ENCODE data around the gene MACROD1.

The MACROD1 gene

GRCh38 chr11:64071849-64072248, 94.1 kb downstream of the MACROD1 start:
- intact Hi-C loops (cut with DNase I), result no loop called here
- peak in 22 of 42 donors; percentile 35 to 80 (median 61) for DNase-seq

- intact Hi-C loops (cut with DNase I), result no loop called here
- DNase-seq, result no peak
Measured at GRCh38 chr11:64070314-64070681, 95.6 kb downstream of the MACROD1 start.

GRCh38 chr11:64069401-64070313, 96.3 kb downstream of the MACROD1 start:
- intact Hi-C loops (cut with DNase I), result no loop called here
- no peak for DNase-seq

GRCh38 chr11:64068705-64069400, 97.1 kb downstream of the MACROD1 start:
- DNase-seq, result no peak
- intact Hi-C loops (cut with DNase I), result no loop called here

- intact Hi-C loops (cut with DNase I), result no loop called here
Measured at GRCh38 chr11:64067230-64067993, 98.5 kb downstream of the MACROD1 start.

GRCh38 chr11:64065712-64066111, 100.2 kb downstream of the MACROD1 start:
- no peak for DNase-seq
- intact Hi-C loops (cut with DNase I), result no loop called here

More at GRCh38 chr11:64067230-64067993, 98.5 kb downstream of the MACROD1 start:
- peak in 11 of 42 donors; percentile 38 to 69 (median 55) for DNase-seq

- intact Hi-C loops (cut with DNase I), result no loop called here
- DNase-seq, result no peak
Measured at GRCh38 chr11:64065141-64065465, 100.8 kb downstream of the MACROD1 start.

- intact Hi-C loops (cut with DNase I), result no loop called here
- DNase-seq, result no peak
Measured at GRCh38 chr11:64064374-64065140, 101.4 kb downstream of the MACROD1 start.

- intact Hi-C loops (cut with DNase I), result no loop called here
- DNase-seq, result peak in 23 of 42 donors; percentile 34 to 81 (median 55)
Measured at GRCh38 chr11:64063777-64064176, 102.1 kb downstream of the MACROD1 start.

GRCh38 chr11:64062185-64063039, 103.5 kb downstream of the MACROD1 start:
- intact Hi-C loops (cut with DNase I), result no loop called here
- DNase-seq, result no peak

- DNase-seq, result peak in 41 of 42 donors; percentile 59 to 91 (median 81)
- intact Hi-C loops (cut with DNase I), result no loop called here
Measured at GRCh38 chr11:64060861-64061444, 105.0 kb downstream of the MACROD1 start.

GRCh38 chr11:64060263-64060860, 105.6 kb downstream of the MACROD1 start:
- intact Hi-C loops (cut with DNase I), result no loop called here

GRCh38 chr11:64059339-64060140, 106.4 kb downstream of the MACROD1 start:
- DNase-seq, result no peak
- intact Hi-C loops (cut with DNase I), result no loop called here

More at GRCh38 chr11:64060263-64060860, 105.6 kb downstream of the MACROD1 start:
- DNase-seq, result no peak

- intact Hi-C loops (cut with DNase I), result no loop called here
- DNase-seq, result peak in 23 of 42 donors; percentile 21 to 75 (median 54)
Measured at GRCh38 chr11:64058494-64058893, 107.4 kb downstream of the MACROD1 start.

- DNase-seq, result peak in 7 of 42 donors; percentile 43 to 69 (median 52)
- intact Hi-C loops (cut with DNase I), result no loop called here
Measured at GRCh38 chr11:64057890-64058289, 108.0 kb downstream of the MACROD1 start.

GRCh38 chr11:64056861-64057260, 109.1 kb downstream of the MACROD1 start:
- intact Hi-C loops (cut with DNase I), result no loop called here
- DNase-seq, result no peak
